ACHN (cell line): ENCODE results near the gene TARS2.
A peak's percentile ranks its signal among the peaks of the same experiment; 100 is the strongest.

Experiments
- DNase-seq: peaks from one replicate; pipeline ENCODE4 v3.0.0-alpha.2; 2015
- in situ Hi-C: cut with HindIII; loops from 2 replicates; pipeline ENCODE4 v1.10.0; 2017; ENCODE audit warnings: low sequenced_read_pairs, low pct_ligation_motif_present, low pct_unique_long_range_greater_than_20kb

Gene TARS2

DNA sequence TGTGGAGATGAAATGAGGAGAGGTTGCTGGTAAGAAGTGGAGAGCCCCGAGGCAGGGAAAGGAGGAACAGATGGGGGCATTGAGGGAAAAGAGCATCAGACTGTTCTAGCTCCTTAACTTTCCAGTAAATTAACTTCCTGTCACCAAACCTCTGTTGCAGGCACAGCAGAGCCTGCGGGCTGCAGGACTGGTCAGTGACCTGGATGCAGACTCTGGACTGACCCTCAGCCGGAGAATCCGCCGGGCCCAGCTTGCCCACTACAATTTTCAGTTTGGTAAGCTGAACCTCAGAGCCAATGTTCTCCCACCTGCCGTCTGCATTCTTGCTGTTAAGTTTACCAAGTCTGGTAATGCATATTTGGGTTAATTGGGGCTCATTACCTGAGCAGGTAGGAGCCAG is 18.2 kb downstream of the TARS2 start:
- DNase-seq, result no peak
- in situ Hi-C loops, result no loop called here

DNA sequence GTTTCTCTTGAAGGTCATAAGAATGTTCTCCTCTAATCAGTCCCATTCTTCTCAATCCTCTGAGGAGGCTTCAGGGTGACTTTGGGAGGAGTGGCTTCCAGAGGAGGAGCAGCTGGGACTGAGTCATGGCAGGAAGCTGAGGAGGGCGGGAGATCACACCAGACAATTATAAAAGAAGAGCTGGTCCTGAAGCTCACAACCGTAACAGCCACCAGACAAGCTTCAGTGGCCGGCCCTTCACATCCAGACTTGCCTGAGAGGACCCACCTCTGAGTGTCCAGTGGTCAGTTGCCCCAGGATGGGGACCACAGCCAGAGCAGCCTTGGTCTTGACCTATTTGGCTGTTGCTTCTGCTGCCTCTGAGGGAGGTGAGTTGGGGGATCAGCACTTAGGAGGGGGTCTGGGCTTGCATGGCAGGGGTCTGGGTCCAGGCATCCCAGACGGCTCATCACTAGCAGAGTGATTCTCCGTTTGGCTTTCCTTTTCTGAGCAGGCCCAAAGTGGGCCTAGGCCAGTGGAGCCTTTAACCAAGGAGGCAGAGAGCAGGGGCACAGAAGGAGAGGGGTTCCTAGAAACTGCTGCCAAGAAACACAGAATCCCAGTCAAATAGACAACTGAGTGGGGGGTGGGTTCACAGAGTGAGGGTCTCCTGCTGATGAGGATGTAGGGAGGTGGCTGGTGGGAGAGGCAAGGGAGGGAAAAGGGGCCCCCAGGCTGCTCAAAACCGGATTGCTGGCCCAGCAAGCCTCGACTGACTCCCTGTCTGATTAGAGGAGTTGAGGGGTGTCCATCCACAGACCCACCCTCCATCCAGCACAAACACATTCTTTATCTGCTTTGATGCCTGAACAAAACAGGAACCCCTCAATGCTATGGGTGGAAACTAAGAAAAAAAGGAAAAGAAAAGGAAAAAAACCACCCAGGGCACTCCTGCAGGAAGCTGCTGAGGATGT is 21.0 kb downstream of the TARS2 start, which contains the start of gene ECM1:
Gene ECM1, plus strand, starts transcription at position 198 of the 953 bp plus-strand sequence. Its CDS starts 101 bp downstream, at position 299.
- in situ Hi-C loops, result no loop called here
- DNase-seq, result peak; percentile 74

DNA sequence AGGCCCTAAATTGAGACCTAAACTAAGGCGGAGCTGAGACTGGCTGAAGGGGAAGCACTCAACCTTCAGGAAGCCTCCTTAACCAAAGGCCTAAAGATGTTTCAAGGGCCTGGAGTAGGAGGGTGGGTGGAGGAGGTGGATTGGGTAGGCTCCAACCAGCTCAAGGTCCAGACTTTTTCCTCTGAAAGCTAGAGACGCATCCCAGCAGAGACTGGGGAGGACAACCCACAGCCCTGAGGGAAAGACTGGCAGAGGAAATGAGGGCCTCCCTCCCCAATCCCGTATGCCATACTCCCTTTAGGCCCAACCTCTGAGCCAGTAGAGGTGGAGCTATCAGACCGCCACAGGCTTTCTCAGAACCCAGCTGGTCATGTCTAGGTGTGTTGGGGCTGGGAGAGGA is 21.8 kb downstream of the TARS2 start:
- DNase-seq, result no peak
- in situ Hi-C loops, result no loop called here

DNA sequence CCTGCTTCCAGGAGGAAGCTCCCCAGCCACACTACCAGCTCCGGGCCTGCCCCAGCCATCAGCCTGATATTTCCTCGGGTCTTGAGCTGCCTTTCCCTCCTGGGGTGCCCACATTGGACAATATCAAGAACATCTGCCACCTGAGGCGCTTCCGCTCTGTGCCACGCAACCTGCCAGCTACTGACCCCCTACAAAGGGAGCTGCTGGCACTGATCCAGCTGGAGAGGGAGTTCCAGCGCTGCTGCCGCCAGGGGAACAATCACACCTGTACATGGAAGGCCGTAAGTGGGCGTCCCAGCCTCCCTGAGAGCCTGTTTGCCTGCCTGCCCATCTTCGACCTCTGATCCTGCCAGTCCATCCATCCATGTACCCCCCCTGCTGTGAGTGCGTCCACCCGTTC is 24.3 kb downstream of the TARS2 start:
- in situ Hi-C loops, result no loop called here

DNA sequence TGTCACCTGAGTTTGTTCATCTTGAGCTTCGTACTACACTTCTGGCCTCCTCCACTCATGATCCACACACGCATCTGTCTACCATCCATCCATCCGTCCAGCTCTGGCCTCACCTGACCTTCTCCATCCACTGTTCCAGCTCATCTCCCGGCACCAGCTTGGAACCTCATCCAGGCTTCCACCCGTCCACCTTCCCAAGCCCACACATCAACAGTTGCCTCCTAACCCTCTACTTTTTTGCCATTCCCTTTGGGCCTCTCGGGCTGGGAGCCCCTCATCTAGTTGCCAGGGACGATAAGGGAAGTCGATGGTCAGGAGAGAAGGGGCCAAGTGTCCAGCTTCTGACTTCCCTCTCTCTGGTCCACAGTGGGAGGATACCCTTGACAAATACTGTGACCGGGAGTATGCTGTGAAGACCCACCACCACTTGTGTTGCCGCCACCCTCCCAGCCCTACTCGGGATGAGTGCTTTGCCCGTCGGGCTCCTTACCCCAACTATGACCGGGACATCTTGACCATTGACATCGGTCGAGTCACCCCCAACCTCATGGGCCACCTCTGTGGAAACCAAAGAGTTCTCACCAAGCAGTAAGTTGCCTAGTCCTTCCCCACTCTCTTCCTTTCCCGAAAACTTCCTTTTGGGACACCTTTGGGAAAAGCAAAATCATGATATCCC is 24.9 kb downstream of the TARS2 start:
- in situ Hi-C loops, result no loop called here
- DNase-seq, result no peak

More for the DNA sequence above, 24.3 kb downstream of the TARS2 start:
- no peak for DNase-seq

DNA sequence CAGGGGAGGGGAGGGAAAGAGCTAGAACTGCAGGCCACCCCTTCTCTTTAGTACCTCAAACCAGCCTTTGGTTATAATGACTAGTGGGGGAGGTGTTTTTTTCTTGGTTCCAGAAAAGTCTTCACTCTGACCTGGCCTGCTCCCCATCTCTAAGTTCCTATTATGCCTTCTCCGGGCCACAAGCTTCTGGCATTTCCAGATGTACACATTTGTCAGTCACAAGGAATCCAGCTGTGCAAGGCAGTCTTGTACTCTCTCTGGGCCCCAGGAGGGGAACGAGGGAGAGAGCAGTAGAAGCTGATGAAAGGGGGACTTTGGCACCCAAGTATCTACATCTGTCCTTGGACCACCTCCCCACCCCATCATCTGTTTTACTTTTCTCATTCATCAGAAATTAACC is 25.6 kb downstream of the TARS2 start:
- in situ Hi-C loops, result no loop called here
- no peak for DNase-seq

DNA sequence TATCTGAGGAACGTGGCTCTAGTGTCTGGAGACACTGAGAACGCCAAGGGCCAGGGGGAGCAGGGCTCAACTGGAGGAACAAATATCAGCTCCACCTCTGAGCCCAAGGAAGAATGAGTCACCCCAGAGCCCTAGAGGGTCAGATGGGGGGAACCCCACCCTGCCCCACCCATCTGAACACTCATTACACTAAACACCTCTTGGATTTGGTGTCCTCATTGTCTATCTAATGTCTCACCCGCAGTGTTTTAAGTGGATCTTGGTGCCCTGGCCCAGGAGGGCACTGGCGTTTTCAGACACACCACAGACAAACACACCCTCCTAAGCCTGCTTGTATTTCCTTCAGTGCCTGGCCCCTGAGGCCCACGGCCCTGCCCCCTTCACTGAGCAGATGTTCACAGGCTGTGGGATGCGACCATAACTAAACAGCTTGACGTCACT is 26.2 kb downstream of the TARS2 start:
- in situ Hi-C loops, result no loop called here
- no peak for DNase-seq

DNA sequence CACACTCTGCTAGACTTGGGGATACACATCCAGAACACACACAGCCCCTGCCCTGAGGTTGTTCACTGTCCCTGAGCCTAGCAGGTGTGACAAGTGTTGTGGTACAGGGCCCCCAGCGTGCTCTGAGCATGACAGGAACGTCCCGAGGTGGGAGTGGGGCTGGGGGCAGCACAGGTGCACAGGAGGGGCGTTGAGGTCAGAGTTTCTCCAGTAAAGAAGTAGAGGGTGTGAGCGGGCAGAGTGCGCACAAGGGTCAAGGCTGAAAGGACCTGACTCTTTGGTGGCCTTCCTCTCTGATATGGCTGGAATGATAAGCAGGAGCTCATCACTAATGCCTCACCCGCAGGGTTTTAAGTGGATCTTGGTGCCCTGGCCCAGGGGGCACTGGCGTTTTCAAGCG is 27.0 kb downstream of the TARS2 start:
- DNase-seq, result no peak
- in situ Hi-C loops, result no loop called here

DNA sequence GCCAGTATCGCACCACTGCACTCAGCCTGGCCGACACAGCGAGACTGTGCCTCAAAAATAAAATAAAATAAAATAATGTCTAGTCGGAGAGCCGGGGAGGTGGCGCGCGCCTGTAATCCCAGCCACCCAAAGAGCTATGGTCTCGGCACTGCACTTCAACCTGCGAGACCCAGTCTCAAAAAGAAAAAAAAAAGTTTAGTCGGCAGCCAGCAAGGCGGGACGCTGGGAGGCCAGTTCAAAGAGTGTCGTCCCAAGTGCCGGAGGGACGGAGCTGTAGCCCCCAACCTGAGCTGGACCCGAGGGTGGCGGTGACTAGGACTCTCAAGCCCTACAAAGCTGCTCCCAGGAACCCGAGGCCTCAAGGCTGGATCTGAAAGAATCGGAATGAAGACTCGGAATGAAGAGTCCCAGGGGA is 27.7 kb downstream of the TARS2 start:
- in situ Hi-C loops, result no loop called here
- DNase-seq, result no peak

DNA sequence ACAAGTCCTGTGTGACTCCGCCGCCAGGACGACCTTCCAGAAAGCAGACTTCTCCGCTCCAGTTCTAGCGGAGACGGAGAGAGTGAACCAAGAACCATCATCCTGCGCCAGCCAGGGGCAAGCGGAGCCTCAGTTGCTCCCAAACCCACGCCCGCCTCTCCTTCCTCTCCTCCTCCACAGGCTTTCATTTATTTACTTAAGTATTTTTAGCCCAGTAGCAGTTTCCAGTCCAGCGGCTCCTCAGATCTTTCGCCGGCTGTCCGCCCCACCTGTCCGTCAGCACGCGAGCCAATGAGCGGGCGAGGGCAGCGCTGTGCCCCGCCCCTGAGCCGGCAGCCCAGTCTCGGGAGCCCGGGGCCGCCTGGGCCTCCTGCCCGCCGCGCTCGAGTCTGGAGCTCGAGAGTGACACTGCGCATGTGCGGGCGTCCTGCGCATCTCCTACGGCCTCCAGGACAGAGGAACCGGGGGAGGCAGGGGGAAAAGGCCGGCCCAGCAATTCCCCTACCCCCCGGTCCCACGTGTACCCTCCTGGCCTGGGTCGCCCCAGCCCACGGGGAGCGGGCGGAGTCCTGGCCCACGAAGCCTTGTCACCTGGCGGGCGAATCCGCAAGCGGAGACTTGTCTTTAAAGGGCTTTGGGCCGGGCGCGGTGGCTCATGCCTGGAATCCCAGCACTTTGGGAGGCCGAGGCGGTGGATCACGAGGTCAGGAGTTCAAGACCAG is 28.3 kb downstream of the TARS2 start, which contains the start of gene FALEC:
Gene FALEC, plus strand, starts transcription at position 425 of the 722 bp plus-strand sequence.
- in situ Hi-C loops, result no loop called here

DNA sequence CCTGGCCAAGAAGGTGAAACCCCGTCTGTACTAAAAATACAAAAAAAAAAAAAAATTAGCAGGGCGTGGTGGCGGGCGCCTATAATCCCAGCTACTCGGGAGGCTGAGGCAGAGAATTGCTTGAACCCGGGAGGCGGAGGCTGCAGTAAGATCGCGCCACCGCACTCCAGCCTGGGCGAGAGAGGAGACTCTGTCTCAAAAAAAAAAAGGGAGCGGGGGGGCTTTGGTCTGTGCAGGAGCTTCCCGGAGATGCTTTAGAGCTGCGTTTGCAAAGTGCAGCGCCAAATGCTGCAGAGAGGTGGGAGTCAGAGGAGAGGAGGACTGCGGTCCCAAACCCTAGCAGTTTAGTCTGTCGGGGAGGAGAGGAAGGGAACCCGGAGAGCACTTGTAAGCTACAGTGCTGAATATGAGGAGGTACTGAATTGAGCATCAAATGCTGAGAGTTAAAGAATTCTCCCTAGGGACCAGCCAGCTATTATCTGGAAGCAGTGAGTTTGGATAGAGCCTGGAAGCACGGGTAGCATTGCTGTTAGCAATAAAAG is 28.9 kb downstream of the TARS2 start:
- DNase-seq, result peak; percentile 39
- in situ Hi-C loops, result no loop called here

More for the DNA sequence above, 28.3 kb downstream of the TARS2 start, which contains the start of gene FALEC:
- DNase-seq, result peak; percentile 98

DNA sequence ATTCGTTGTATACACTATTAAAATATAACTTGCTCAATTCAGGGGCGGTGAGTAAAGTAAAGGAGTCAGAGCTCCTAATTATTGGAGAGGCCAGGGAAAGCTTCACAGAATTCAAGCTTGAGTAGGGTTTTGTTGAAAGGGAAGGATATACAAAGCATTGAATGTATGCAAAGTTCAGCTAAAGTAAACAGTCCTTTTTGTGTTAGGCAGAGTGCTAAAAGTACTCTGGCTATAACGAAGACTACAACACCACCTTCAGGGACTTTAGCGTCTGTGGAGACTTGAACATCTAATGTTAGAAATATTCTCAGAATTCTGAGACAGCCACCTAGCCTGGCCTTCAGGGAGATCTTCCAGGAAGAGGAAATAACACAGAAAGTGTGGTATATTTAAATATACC is 29.4 kb downstream of the TARS2 start:
- peak; percentile 46 for DNase-seq
- in situ Hi-C loops, result no loop called here

DNA sequence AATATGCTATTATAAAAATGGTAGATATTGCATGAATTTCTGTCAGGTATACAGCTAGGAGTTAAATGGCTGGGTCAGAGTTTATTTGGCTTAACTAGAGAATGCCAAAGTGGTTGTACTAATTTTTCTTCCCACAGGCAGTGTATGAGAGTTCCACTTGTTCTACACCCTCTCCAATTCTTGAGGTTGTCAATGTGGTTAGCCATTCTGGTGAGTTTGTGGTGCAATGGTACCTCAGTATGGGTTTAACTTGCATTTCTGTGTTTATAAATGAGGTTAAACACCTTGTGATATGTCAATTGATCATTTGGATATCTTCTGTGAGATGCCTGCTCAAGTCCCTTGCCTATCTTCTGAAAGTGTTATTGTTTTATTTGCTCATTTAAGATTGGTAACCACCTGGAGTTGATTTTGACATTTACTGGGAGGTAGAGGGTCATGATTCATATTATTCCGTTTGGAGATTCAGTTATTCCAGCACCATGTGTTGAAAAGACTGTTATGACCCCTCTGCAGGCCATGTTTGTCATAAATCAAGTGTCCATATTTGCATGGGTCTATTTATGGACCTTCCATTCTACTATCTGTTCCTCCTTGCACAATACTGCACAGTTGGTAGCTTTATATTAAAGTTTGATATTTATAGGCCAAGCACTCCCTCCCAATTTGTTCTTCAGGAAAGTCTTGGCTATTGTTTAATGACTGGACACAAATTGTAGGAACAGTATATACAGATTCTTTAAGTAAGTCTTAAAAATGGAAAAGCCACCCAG is 34.2 kb downstream of the TARS2 start:
- in situ Hi-C loops, result no loop called here

DNA sequence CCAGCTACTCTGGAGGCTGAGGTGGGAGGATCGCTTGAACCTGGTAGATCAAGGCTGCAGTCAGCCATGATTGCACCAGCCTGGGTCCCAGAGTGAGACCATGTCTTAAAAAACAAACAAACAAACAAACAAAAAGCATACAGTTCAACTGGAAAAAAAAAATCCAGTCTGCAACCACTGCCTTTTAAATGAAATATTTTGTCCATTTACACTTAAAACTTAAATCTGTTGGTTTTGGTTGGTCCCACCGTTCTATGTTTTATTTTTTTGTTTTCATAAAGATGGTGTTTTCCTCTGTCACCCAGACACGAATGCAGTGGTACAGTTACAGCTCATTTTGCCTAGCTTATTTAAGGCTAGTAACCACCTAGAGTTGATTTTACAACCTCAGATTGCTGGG is 38.1 kb downstream of the TARS2 start:
- in situ Hi-C loops, result no loop called here
- DNase-seq, result no peak

More for the DNA sequence above, 34.2 kb downstream of the TARS2 start:
- no peak for DNase-seq

DNA sequence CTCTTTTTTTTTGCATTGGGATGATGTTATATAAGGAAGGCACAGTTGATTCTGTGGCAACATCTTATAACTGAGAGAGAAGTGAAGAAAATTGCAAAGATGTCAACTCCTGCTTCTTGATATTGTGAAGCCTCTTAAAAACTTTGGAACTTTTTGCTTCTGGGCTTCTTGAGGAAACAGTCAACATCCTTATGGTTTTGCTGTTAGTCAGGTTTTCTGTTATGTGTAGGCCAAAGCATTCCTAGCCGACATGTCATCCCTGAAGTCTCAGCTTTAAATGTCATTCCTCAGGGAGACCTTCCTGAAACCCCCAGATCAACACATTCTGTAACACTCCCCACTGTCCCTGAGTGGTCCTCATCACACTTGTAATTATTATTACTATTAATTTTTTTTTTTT is 41.0 kb downstream of the TARS2 start:
- no peak for DNase-seq
- in situ Hi-C loops, result no loop called here

DNA sequence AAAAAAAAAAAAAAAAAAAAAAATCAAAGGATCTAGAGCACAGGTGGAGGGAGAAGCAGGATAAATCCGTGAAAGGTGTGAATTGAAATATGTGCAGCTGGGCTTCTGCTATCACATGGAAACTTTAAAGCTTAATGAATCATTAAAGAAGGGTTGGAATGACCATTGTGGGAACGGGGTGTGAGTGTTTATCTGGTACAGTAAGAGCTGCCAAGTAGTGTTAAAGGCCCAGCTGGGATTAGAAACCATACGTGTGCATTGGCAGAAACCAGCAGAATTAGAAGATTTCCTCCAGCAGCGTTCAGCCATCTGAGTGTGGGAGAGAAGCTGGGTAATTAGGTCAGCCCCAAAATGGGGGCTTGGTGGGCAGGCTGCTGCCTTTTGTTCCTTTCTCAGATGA is 41.8 kb downstream of the TARS2 start:
- no peak for DNase-seq
- in situ Hi-C loops, result no loop called here

DNA sequence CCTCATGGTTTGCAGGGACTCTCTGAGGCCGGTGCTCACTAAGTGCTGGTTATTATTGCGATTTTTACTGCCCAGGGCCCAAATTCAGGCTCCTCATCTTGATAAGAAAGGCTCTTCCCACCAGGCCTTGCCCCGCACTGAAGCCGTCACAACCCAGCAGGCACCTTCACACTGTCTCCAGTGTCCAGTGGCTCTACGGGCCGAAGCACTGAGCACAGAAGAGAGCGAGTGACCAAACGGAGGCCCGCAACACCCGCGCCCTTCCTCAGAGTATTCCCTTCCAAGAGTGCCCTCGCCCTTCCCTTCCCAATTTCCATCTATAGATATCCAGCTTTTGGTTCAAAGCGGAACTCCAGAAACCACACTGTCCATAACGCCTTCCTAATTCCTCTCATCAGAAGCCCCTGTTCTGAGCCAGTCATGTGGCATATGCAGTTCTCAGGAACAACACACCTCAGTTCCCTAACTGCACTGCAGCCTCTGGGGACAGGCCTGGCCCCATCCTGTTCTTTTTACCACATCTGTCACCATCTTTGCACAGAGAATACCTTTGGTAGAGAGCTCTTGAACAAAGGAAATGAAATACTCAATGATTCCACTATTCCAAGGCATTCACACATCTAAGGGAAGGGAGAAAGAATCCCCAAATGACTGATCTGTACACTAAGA is 43.4 kb downstream of the TARS2 start:
- no peak for DNase-seq
- in situ Hi-C loops, result no loop called here
